Suppressor macrophage treated with lipopolysaccharide for 1 hour (primary cell): Measurements from ENCODE around the gene ELAVL1.
A peak's percentile ranks its signal among the peaks of the same experiment; 100 is the strongest.

Experiments
- DNase-seq, 3 donors: peaks; one replicate each; pipeline ENCODE4 v3.0.0-alpha.2; 2020 to 2022

The ELAVL1 gene

GRCh38 chr19:8020681-8021080 lies 15.2 kb upstream of the ELAVL1 start:
- DNase-seq, result no peak

GRCh38 chr19:8017808-8018207 lies 12.4 kb upstream of the ELAVL1 start:
- peak; percentile 27 to 67 (median 43) for DNase-seq

GRCh38 chr19:8004723-8005513 lies 523 bp downstream of the ELAVL1 start:
- DNase-seq, result peak; percentile 38 to 62 (median 42)

GRCh38 chr19:8004001-8004400 lies 1.4 kb downstream of the ELAVL1 start:
- no peak for DNase-seq

- peak; percentile 92 to 94 (median 93) for DNase-seq
Measured at GRCh38 chr19:8001995-8002849, 3.2 kb downstream of the ELAVL1 start.

- DNase-seq, result peak in 1 of 3 donors; percentile 14
Measured at GRCh38 chr19:8001651-8001994, 3.8 kb downstream of the ELAVL1 start.

- DNase-seq, result no peak
Measured at GRCh38 chr19:8000298-8001038, 5.0 kb downstream of the ELAVL1 start.

GRCh38 chr19:7999376-7999775 lies 6.1 kb downstream of the ELAVL1 start:
- DNase-seq, result no peak

- peak; percentile 36 to 49 (median 45) for DNase-seq
Measured at GRCh38 chr19:7997809-7998480, 7.5 kb downstream of the ELAVL1 start.

GRCh38 chr19:7996883-7997282 lies 8.6 kb downstream of the ELAVL1 start:
- DNase-seq, result no peak

- DNase-seq, result no peak
Measured at GRCh38 chr19:7995810-7996158, 9.7 kb downstream of the ELAVL1 start.

GRCh38 chr19:7994928-7995809 lies 10.3 kb downstream of the ELAVL1 start:
- no peak for DNase-seq

- no peak for DNase-seq
Measured at GRCh38 chr19:7994114-7994513, 11.3 kb downstream of the ELAVL1 start.

GRCh38 chr19:7993560-7993959 lies 11.9 kb downstream of the ELAVL1 start:
- no peak for DNase-seq

- DNase-seq, result no peak
Measured at GRCh38 chr19:7992575-7992974, 12.9 kb downstream of the ELAVL1 start.

- no peak for DNase-seq
Measured at GRCh38 chr19:7989071-7989575, 16.3 kb downstream of the ELAVL1 start.

GRCh38 chr19:7988307-7988706 lies 17.1 kb downstream of the ELAVL1 start:
- DNase-seq, result no peak

- no peak for DNase-seq
Measured at GRCh38 chr19:7987114-7987768, 18.2 kb downstream of the ELAVL1 start.

- DNase-seq, result peak; percentile 39 to 54 (median 41)
Measured at GRCh38 chr19:7986321-7987113, 18.9 kb downstream of the ELAVL1 start.

GRCh38 chr19:7985481-7985911 lies 19.9 kb downstream of the ELAVL1 start:
- DNase-seq, result no peak
